Measurements from ENCODE around the gene WNT3A.

DNA sequence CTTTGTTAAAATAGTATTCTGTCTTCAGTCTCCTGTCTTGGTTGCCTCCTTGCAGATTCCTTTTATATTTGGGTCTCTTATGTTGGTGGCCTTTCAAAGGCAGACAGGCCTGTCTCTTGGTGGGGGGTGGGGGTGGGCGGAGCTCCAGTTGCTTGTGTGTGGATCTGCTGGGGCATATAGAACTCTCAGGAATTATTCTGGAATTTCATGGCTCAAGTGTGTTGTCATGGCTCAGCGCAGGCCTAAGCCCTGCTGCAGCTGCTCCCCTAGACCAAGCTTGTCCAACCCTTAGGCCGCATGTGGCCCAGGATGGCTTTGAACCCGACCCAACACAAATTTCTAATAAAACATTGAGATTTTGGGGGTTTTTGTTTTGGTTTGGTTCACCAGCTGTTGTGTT is 88.4 kb downstream of the WNT3A start:
- TF ChIP-seq, protein P1, sequence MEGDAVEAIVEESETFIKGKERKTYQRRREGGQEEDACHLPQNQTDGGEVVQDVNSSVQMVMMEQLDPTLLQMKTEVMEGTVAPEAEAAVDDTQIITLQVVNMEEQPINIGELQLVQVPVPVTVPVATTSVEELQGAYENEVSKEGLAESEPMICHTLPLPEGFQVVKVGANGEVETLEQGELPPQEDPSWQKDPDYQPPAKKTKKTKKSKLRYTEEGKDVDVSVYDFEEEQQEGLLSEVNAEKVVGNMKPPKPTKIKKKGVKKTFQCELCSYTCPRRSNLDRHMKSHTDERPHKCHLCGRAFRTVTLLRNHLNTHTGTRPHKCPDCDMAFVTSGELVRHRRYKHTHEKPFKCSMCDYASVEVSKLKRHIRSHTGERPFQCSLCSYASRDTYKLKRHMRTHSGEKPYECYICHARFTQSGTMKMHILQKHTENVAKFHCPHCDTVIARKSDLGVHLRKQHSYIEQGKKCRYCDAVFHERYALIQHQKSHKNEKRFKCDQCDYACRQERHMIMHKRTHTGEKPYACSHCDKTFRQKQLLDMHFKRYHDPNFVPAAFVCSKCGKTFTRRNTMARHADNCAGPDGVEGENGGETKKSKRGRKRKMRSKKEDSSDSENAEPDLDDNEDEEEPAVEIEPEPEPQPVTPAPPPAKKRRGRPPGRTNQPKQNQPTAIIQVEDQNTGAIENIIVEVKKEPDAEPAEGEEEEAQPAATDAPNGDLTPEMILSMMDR (IDR thresholded peaks at IDR 0.05; ENCODE audit: low read length), result no peak
- no peak for TF ChIP-seq EZH2 (IDR thresholded peaks at IDR 0.05; ENCODE audit: borderline replicate concordance, low read length)

Data from OCI-LY1 (cell line).